HS-5 (cell line): ENCODE results near the gene TMEM40.
A peak's percentile ranks its signal among the peaks of the same experiment; 100 is the strongest.
"Not testable (repeated sequence)": the region's sequence is repeated elsewhere in the genome, so short reads cannot be mapped to it uniquely, and the experiment has no call there.

Source experiments
- DNase-seq: peaks from one replicate; pipeline ENCODE4 v3.0.0-alpha.2; 2012; ENCODE audit warnings: low read depth

TMEM40 gene

DNA sequence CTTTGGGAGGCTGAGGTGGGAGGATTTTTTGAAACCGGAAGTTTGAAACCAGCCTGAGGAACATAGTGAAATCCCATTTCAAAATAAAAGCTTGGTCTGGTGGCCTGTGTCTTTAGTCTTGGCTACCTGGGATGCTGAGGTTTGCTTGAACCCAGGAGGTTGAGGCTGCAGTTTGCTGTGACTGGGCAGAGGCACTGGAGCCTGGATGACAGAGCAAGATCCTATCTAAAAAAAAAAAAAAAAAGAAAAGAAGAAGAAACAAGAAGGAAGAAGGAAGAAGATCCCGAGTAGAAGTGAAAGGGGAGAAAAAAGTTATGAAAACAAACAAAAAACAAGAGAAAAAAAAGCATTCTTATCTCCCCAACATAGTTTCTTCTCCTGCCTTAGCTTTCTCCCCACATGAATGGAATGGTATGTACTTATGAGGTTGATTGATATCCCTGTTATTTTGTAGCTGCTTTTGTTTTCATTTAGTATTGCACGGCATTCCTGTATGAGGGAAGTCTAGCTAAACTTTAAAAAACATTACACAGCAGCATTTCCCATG is 42.4 kb downstream of the TMEM40 start:
- no peak for DNase-seq

GRCh38 chr3:12714278-12714677 is 44.8 kb downstream of the TMEM40 start:
- DNase-seq, result no peak

DNA sequence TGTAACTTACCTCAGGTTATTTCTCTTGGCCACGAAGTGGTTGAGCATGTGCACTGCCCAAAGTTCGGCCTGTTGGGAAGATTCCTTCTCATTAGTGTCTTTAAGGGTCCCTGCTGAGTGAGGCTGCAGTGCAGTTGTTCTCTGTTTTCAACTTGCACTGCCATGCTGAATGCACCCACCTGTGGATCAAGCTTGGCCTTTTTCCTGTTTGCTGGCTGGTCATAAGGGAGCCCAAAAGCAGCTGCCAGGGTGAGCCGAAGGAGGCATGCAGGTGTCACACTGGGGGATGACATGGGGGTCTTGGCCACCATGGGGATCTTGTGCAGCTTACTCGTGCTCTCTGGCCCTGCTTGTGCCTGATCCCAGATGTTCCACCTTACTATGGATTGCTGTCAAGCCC is 49.0 kb downstream of the TMEM40 start:
- DNase-seq, result no peak

- no peak for DNase-seq
Observed at GRCh38 chr3:12709334-12709733, 49.7 kb downstream of the TMEM40 start.

- DNase-seq, result peak; percentile 39
Observed at GRCh38 chr3:12708584-12709192, 50.4 kb downstream of the TMEM40 start.

DNA sequence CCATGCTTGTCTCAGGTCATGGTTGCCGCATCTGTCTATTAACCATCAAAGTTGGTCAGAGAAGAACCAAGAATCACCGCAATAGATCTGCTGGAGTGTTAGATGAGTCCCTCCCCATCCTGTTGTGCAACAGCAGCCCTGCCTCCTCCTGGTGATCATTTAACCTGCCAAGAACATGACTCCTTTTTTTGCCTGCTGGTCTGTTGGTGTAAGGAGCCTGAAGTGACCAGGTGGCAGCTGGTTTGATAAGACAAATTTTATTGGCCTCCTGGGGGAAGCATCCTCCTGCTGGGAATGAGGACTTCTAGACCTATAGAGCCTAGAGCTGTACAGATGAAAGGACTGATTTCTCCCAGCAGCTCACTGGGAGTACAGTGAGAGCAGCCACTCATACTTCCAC is 51.6 kb downstream of the TMEM40 start:
- no peak for DNase-seq

DNA sequence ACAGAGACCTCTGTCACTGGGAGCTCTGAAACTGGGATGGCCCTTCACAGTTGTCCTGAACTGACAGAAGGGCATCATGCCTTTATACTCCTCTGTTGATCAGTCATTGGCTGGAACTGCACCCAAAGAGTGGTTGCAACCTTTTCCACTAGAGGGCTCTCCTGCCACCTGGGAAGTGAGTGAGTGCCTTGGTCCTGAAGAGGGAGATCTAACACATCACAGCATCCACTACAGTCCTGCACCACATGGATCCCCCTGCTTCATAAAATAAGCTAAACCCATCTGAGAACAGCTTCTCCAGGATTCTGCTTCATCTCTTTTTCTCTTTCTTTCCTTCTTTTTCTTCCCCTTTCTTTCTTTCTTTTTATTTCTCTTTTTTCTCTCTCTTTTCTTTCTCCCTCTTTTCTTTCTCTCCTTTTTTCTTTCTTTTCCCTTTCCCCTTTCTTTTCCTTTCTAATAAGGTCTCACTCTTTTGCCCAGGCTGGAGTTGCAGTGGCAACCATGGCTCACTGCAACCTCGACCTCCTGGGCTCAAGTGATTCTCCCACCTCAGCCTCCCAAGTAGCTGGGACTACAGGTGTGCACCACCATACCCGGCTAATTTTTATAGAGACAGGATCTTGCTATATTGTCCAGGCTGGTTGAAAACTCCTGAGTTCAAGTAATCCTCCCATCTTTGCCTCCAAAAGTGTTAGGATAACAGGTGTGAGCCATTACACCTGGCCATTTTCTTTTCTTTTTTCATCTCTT is 52.4 kb downstream of the TMEM40 start:
- DNase-seq, result no peak

DNA sequence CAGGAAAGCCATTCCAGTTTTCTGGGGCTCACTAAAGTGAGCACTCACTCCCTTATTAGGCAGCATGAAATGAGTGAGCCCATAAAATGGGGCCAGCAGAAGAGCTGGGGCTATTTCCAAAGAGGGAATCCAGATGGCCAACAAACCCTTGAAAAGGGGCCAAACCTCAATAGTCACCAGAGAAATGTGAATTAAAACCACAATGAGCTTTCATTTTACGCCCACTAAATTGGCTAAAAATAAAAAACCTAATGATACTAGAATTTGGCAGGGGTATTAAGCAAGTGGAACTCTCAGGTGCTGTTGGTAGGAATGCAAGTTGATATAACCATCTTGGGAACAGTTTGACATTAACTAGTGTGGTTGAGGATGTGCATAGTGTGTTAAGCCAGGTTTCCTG is 53.1 kb downstream of the TMEM40 start:
- no peak for DNase-seq

- no peak for DNase-seq
Observed at GRCh38 chr3:12705374-12705926, 53.6 kb downstream of the TMEM40 start.

DNA sequence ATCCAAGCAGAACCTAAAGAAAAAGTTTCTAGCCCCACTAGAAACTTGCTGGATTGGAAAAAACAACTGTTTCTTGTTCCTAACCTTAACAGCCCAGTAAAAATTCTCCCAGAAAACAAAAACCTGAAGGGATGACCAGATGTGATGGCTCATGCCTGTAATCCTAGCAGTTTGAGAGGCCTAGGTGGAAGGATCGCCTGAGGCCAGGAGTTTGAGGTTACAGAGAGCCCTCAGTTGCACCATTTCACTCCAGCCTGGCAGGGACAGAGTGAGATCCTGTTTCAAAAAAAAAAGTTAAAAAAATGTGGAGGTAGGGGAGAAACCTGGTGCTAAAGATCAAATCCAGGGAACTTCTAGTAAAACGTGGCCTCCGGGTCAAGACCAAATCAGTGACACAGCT is 56.6 kb downstream of the TMEM40 start:
- DNase-seq, result no peak

DNA sequence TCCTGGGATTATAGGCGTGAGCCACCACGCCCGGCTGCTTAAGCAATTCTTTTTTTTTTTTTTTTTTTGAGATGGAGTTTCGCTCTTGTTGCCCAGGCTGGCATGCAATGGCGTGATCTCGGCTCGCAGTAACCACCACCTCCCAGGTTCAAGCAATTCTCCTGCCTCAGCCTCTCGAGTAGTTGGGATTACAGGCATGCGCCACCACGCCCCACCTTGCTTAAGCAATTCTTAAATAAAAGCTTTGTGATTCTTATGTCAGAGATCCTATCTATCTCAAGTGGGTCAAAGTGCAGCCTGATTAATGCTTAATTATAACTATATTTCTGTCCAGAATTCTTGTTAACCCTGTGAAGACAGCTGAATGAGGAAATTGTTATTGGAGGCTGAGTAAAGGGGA is 57.5 kb downstream of the TMEM40 start:
- DNase-seq, result not testable (repeated sequence)

- no peak for DNase-seq
Observed at GRCh38 chr3:12700800-12701199, 58.3 kb downstream of the TMEM40 start.

- DNase-seq, result no peak
Observed at GRCh38 chr3:12695916-12696315, 63.1 kb downstream of the TMEM40 start.

- DNase-seq, result no peak
Observed at GRCh38 chr3:12695112-12695511, 63.9 kb downstream of the TMEM40 start.

- no peak for DNase-seq
Observed at GRCh38 chr3:12692444-12692843, 66.6 kb downstream of the TMEM40 start.

DNA sequence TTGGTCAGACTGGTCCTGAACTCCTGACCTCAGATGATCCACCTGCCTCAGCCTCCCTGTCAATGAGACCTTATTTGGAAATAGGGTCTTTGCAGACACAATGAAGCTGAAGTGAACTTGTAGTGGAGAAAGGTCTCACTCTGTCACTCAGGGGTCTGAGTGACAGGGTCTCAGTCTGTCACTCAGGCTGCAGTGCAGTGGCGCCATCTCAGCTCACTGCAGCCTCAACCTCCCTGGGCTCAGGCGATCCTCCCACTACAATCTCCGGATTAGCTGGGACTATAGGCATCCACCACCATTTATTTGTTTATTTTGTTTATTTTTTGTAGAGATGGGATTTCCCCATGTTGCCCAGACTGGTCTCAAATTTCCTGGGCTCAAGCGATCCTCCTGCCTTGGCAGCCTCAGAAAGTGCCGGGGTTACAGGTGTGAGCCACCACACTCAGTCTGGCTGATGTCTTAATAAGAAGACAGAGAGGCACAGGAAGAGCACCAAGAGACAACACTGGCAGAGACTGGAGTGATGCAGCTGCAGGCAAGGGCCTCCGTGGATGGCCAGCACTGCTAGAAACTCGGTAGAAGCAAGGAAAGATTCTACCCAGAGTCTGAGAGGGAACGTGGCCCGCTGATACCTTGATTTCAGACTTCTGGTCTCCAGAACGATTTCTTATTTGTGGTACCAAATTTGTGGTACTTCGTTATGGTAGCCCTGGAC is 68.9 kb downstream of the TMEM40 start:
- no peak for DNase-seq

DNA sequence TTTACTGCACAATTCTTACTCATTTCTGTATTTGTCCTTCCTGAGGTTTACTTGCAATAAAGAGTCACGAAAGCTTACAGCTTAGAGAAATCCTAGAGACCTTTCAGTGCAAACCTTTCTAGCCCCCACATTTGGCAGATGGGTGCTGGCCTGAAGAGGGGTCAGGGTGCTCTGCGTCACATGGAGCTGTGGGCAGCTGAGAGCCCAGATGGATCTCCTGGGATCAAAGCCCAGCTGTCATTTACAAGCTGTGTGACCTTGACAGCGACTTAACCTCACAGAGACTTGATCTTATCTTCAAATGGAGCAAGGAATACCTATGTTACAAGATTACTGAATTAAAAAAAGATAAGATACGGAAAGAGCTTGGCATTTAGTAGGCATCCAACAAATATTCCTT is 71.1 kb downstream of the TMEM40 start:
- DNase-seq, result no peak

GRCh38 chr3:12686096-12686495 is 73.0 kb downstream of the TMEM40 start:
- no peak for DNase-seq
